H1 (cell line): ENCODE measurements around the gene ACMSD. TPM values are rescaled to one million over a fixed set of nuclear protein-coding genes. Genes with fewer than 3 reads are reported as not detected.

Source experiments
- microRNA-seq, 2 experiments: library from miRNA; unstranded; fragments of <30 nt; microRNA quantifications; one replicate each; pipeline versions ENCODE4 to v1.2.0, GENCODE V29; 2016 to 2020; ENCODE audit warnings: borderline microRNAs expressed in 2 of 2, borderline number of aligned reads in 2 of 2, borderline replicate concordance in 1 of 2
- polyA plus RNA-seq, 7 experiments: library from polyadenylated mRNA; depleted of rRNA in 3 of 7; stranded (reverse) in 5 of 7; unstranded in 2 of 7; fragments of >200 nt in 5 of 7; fragments of 200-250 nt in 2 of 7; gene quantifications; 1 replicate in 5 of 7; 2 replicates in 1 of 7; 4 replicates in 1 of 7; pipeline versions ENCODE4 v1.2.1 to v1.2.3, GENCODE V29; 2011 to 2013; ENCODE audit warnings: missing spikeins in 2 of 7, mixed read lengths in 2 of 7
- small RNA-seq: library from polyadenylated mRNA; stranded (forward); fragments of <200 nt; extraction: miRNeasy Mini kit (QIAGEN cat#:217004); gene quantifications from one replicate; pipeline ENCODE3, GENCODE V24; 2013; ENCODE audit not compliant: insufficient read depth
- total RNA-seq: library from RNA; stranded (reverse); fragmentation: NEBNext Ultra II Directional; extraction: Animal tissue kit (Norgen Biotek cat#: 25700); gene quantifications from 2 replicates; pipeline ENCODE4 v1.2.1, GENCODE V29; 2021

The ACMSD gene
- total and polyA plus RNA-seq, 2 of the 8 experiments (the other 6 are each of a cell fraction or from before 2014, with no cell fraction given): not detected

Small RNA genes lying within 50 kb of the gene (microRNA-seq; reads per million reads assigned to microRNA genes)
- gene MIR5590: 0 reads per million in 2 experiments

Small RNA genes lying within 50 kb of the gene (small RNA-seq; reads per million reads assigned to genes)
- gene AC110620.1: not detected
- not detected for gene MIR5590

Other genes with a start within 250 kb of the ACMSD start
- 2.8 and 2.9 TPM in 2 replicates for gene TMEM163, start 119.6 kb upstream of the ACMSD start, total RNA-seq
- gene TMEM163, start 119.6 kb upstream of the ACMSD start, polyA plus RNA-seq (2011; rRNA removed): 3.1 and 3.2 TPM in 2 replicates
- gene CCNT2, start 80.2 kb downstream of the ACMSD start, total RNA-seq: 38.3 and 39.7 TPM in 2 replicates
- gene CCNT2, start 80.2 kb downstream of the ACMSD start, polyA plus RNA-seq (2011; rRNA removed): 13.0 and 17.7 TPM in 2 replicates
- not detected in 2 replicates for gene MAP3K19, start 208.8 kb downstream of the ACMSD start, total RNA-seq
- not detected in 2 replicates for gene MAP3K19, start 208.8 kb downstream of the ACMSD start, polyA plus RNA-seq (2011; rRNA removed)
- 25.7 and 28.6 TPM in 2 replicates for gene RAB3GAP1, start 213.7 kb downstream of the ACMSD start, total RNA-seq
- gene RAB3GAP1, start 213.7 kb downstream of the ACMSD start, polyA plus RNA-seq (2011; rRNA removed): 7.3 and 9.8 TPM in 2 replicates